ENCODE results near the gene TMEM61.

Gene TMEM61

DNA sequence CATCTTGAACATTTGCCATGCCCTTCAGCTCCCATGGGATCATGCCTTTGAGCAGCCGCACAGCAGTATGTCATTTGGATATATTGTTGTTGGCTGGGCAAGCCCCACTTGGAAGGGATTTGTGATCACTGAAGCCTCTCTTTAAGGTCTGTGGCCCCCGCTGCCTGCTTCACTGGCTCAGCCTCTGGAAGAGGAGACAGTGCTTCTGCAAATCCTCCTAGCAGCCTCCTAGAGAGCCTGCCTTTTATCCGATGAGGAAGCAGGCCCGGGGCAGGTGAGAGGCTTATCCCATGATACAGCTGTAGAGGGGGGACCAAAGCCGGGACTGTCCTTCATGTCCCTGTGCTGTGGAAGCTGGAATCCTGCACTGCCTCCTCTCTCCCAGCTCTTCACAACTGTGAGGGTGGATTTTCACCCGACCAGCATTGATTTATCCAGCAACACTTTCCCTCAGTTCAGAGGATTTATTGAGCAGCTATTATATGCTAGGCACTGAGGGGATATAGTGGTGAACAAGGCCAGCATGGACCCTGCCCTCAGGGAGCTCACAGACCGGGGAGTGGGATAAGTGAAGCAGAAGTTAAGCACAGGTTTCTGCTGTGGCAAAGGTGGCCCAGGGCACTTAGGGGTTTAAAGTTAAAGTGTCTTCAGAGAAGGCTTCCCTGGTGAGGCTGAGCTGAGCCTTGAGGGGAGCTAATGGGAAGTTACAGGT is 3.9 kb downstream of the TMEM61 start:
- no peak for DNase-seq

DNA sequence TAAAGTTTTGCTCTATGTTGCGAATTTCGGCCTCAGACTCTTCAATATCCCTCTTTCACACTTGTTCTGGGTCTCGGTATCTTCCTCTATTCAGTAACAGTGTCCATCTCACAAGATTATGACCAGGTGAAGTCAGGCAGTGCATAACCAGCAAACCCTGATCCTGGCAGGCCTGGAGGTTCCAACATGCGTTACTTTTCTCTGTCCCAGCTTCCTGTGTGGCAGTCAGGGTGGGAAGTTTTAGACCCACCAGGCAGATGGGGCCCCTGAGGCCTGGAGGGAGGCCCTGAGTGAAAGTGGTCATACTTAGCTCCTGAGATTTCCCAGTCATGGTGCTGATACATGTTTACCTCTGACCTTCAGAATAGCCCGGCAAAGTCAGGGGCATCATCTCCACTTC is 5.1 kb downstream of the TMEM61 start:
- no peak for DNase-seq

DNA sequence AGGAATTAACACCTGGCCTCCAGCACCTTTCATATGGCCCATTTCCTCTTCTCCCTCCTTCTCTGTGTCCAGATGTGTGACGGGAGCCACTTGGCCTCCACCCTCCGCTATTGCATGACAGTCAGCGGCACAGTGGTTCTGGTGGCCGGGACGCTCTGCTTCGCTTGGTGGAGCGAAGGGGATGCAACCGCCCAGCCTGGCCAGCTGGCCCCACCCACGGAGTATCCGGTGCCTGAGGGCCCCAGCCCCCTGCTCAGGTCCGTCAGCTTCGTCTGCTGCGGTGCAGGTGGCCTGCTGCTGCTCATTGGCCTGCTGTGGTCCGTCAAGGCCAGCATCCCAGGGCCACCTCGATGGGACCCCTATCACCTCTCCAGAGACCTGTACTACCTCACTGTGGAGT is 5.6 kb downstream of the TMEM61 start:
- no peak for DNase-seq

DNA sequence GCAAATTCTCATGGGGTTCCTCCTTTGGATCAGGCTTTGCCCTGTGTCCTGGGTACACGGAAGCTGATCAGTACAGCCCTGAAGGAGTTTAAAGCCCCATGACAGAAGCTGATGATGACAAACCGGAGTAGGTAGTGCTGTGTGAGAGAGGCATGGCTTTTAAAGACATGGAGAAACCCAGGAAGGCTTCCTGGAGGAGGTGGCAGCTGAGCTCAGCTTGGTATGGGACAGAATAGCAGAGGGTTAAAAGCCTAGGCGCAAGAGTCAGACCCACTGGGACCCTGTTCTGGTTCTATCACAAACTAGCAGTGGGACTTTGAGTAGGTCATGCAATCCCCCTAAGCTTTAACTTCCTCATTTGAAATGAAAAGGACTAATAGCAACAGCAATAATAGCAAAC is 6.1 kb downstream of the TMEM61 start:
- no peak for DNase-seq

DNA sequence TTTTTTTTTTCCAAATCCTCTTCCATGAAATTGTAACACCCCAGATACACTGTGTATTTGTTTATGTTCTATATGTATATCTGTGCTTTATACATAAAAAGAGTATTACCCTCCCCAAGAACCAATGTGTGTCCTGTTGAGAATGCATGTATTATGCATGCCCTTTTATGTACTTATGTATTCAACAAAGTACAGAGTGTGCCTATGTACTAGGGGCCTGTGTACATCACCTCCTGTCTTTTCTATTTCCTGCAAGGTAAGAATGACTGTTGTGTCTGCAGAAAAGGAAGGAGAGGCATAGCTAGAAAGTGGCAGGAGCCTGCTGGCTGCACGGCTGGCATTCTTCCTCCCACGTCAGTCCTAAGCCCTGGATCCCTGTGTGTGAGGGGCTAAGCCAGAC is 7.0 kb downstream of the TMEM61 start:
- DNase-seq = no peak

DNA sequence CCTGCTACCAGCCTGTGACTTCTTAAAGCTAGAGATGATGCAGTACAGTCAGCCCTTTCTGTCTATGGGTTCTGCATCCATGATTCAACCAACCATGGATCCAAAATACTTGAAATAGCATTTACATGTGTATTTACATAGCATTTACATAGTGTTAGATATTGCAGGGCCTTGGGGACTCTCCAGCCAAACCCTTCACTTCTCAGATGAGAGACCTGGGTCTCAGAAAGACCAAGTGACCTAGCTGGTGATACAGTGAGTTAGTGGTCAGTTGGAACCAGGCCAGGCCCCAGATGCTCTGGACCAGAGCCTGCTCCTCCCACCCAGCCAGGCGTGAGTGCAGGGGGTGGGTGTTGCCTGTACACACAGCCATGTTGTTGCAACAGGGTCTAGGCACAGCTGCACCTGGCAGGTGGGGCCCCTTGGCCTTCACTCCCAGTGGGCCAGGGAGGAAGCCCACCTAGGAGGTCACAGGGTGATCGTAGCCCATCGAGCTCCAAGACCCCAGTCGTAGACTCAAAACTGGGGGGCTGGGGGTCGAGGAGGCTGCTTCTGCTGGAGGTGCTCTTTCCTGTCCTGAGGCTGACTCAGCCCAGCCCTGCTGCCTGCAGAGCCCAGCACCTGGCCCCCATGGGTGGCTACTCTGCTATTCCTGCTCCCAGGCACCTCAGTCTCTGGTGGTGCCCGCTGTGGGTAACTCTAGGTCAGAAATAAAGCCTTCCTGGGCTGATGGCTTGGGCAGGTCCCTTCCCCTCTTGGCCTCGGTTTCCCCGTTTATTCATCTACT is 7.7 kb downstream of the TMEM61 start:
- DNase-seq = no peak

DNA sequence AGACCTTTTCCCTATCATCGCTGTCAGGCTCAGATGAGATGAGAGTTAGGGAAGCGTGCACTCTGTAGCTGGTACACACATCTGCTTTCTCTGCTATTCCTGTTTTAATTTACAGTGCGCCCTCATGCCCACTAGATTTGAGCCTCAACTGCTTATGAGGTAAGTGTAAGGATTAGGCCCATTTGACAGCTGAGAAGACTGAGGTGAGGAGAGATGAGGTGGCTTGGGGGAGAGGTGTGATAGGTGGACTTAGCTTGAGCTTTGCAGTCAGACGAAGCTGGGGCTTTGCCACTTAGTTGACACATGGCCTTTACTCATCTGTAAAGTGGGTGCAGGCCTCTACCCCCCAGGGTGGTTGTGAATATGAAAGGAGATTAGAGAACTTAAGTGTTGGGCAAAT is 8.5 kb downstream of the TMEM61 start:
- DNase-seq = no peak

DNA sequence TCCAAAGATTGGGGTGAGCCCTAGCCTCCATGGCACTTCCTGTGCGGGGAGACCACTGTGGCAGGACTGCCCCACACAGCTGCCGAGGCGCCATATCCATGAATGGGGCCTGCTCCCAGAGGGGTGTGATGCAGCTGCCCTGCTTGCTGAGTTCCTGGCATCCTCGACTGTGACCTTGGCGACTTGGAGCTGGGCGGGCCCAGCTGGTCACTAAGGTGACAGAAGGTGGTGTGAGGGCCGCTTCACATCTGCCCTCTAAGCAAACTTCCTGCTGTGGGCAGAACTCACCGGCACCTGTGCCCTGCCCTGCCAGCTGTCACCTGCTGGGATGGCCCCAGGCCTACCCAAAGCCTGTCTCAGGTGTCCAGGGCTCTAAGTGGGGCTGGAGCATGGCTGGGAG is 9.0 kb downstream of the TMEM61 start:
- no peak for DNase-seq

DNA sequence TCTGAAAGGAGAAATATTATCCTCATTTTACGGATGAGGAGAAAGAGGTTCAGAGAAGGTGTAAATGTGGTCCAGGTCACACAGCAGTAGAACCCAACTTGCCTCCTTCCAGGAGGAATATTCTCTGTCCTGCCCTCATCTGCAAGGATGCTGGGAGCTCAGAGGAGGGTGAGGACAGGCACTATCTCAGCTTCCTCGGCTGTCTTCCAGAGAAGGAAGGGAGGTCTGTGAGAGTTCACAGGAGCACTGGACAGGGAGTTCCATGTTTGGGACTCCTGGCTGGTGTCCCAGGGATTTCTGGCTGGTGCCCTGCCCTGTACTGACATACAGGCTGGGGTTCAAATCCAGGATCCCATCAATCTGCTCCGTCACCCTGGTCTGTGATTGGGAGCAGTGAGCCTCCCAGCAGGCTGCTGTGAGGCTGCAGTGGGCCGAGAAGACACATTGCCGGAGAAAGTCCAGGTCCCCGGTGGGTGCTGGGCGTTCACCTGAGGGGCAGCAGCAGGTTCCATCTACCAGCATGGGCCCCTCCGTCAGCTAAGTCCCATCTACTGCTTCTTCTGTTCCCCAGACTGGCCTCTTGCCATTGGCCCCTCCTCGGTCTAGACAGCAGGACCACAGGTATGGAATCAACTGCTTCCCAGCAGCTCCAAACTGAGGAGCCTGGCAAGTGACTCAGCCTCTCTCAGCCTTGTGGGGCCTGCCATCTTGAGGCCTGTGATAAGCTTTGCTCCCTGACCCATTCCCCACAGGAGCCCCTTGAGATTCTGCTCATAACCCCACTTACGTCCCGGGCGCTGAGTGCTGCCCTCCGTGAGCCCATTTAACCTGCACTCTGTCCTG is 9.8 kb downstream of the TMEM61 start:
- no peak for DNase-seq

DNA sequence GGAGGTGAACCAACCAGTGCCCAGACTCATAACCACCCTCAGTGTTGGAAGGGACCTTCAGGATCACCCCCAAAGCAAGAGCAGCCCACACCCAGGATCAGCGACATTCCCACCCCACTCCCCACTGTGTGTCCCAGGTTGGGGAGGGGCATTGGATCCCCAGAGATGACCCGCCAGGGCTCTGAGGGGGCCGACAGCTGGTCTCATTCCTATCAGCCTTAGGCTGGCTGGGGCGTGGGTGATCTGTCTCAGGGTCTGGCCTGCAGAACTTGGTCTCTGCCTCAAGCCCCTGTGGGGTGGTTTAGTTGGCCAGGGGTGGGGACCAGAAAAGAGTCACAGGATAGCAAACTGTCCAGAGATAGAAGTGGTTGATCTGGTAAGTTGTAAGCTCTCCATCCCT is 10.5 kb downstream of the TMEM61 start:
- no peak for DNase-seq

DNA sequence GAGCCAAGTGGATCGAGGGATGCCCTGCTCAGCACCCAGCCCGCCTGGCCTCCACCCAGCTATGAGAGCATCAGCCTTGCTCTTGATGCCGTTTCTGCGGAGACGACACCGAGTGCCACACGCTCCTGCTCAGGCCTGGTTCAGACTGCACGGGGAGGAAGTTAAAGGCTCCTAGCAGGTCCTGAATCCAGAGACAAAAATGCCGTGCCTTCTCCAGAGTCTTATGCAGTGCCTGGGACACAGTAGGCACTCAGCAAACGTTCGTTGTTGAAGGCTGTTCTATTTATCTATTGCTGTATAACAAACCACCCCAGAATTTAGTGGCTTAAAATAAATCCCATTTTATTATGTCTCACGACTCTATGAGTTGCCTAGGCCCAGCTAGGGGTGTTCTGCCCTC is 11.5 kb downstream of the TMEM61 start:
- no peak for DNase-seq

DNA sequence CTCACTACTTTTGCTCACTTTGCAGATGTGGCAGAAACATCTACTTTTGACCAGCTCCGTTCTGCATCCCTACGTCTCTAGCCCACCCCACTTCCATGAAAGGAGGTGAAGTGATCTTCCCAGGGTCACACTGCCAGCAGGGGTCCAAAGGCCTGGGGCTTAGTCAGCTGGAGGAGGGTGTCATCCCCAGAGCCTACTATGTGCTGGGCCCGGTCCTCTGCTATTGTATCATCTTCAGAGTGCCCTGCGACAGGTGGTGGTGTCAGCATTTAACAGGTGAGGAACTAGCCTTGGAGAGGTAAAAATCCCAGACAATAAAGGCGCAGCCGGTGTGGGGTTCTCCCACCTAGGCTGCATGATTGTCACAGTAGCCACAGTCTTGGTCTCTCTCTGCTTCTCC is 12.7 kb downstream of the TMEM61 start:
- DNase-seq = no peak

DNA sequence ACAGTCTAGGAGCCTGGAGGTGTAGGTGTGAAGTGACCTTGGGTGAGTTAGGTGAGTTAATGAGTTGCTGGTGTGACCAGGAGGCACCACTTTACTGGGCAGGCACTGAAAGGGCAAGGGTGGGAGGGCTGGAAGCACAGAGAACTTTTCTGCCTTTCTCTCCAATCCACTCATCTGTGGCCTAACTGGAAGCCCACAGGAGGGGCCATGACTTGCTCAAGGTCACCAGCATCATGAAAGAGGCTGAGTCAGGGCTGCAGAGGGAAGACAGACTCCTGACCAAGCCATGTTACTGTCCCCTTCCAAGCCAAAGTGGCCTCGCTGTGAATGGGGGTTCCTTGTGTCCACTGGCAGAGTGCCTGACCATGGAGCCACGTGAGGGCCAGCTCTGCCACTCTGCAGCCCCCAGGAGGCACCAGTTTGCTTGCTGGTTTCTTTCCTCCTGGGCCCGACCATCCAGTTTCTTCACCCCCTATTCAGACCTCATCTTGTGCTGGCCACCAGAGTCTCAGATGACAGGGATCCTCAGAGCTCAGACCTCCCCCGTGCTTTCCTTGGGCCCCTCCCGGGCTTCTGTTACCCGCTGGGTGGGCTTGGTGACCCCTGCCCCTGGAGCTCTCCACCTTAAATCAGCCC is 14.0 kb downstream of the TMEM61 start:
- no peak for DNase-seq

DNA sequence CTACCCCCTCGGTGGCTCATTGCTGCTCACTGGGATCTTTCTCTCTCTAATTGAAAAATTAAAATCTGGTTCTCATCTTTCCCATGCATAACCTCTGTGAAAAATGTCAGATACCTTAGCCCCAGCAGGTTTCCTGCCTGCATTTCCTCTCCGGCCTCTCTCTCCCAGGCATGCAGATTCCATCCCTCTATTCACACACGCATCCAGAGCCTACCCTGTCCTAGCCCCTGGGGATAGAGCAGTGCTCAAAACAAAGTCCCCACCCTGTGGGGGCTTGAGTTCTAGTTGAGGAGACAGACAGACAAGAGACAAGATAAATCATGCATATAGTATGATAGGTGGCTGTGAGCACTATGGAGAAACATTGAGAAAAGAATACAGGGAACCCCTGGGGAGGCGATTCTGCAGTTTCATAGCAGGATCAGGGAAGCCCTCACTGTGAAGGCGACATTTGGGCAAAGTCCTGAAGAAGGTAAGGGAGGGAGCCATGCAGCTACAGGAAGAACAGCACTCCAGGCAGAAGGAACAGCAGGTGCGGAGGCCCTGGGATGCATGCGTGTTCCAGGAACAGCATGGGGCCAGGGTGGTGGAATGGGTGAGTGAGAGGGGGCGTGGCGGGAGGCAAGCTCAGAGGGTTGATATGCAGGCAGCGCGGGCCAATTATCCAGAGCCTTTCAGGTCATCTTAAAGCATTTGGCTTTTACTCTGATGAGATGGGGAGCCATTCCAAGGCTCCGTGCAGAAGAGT is 14.8 kb downstream of the TMEM61 start:
- DNase-seq = no peak

DNA sequence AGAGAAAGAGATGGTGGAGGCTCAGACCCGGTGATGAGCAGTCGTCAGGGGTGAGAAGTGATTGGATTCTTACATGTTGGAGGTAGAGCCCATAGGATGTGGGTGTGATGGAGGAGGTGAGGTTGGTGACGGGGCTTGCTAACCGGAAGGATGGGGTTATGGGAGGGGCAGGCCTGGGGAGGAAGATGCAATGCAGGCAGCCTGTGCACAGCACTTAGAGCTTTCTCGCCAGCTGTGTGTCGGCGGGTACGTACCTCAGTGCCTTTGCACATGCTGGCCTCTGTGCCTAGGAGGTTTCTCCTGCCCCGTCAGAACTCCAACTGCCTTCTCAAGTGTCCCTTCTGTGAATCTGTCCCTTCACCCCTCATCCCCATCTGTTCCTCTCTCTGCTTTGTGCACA is 15.4 kb downstream of the TMEM61 start:
- no peak for DNase-seq

DNA sequence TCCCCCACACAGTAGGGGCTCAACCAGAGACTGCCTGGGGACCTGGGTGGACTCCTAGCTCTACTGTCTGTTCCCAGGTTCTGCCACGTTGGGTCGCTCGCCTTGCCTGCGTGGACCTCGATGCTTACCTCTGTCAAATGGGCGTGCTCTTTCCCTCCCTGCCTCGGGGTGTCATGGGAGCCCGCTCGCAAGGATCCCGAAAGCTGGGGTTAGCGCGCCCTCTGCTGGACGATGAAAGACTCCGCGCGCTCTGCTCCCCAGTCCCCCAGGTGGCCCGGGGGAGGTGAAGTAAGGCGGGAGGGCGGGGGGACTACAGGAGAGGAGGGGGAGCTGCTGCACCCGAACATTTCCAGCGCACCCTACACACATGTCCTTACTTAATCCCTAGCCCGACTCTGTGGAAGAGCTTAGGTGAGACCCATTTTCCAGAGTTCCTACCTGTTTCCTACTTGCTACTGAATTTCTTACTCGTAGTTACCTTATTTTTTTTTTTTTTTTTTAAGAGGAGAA is 16.0 kb downstream of the TMEM61 start:
- DNase-seq = peak in 44 of 56 donors; percentile 4 to 78 (median 24)

DNA sequence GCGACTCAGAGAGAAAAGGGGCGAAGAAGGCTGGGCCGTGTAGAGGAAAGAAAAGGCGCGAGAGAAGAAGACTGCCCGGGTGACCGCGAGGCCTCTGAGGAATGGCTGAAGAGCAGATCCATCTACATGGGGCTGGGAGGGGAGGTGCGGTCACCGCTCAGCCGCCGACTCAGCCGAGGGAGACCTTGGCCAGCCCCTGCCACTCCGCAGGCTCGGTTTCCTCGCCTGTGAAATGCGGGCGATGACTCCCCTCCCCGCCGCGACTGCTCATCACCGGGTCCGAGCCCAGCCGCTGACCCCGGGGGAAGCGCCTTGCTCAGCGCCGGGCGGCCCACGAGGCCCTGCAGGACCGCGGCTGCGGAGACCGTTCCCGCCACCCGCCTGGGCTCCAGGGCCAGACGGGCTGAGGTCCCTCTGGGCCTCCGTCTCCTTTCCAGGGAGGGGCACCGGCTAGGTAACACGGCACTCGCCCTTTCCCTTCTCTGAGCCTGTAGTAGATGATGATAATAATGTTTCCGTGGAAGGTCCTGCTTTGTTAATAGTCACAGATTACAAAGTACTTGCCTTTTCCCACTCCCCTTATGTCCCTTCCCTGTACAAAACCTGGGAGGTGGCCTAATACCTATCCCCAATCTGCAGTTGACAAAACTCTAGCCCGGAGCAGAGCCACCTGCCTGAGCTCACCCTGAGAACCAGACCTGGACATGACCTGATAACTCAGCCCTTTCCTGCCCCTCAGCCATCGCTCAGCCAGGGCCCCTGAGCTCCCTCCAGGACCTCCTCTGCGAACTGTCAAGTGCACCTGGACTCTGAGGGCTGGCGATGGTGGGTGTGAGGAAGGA is 16.7 kb downstream of the TMEM61 start:
- no peak for DNase-seq

DNA sequence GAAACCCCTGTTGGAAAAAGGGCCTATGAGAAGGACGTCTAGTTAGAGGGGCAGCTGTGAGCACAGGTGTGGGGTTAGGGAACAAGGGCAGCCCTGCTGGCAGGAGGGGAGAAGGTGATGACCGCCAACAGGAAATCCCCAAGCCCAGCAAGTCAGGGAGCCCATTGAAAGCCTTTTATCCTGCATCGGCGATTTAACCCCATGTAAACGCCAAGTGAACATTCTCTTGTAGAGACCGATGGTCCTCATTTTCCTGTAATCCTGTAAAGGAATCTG is 17.2 kb downstream of the TMEM61 start:
- DNase-seq = no peak

DNA sequence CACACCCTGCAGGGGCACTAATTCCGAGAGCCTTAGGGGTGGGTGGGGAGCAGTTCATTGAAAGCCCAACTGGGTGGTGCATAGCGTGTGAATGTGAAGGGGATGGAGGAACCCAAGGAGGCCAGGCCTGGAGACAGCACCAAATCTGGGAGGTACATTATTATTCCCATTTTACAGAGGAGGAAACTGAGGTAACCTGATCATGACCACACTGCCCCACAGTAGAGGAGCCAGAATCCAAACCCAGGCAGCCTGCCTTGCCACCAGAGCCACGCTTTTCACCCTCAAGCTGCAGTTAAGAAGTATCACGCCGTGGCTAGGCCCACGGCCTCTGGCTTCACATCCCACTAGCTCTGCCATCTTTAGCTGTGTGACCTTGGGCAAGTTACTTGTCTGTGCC is 17.7 kb downstream of the TMEM61 start:
- no peak for DNase-seq

DNA sequence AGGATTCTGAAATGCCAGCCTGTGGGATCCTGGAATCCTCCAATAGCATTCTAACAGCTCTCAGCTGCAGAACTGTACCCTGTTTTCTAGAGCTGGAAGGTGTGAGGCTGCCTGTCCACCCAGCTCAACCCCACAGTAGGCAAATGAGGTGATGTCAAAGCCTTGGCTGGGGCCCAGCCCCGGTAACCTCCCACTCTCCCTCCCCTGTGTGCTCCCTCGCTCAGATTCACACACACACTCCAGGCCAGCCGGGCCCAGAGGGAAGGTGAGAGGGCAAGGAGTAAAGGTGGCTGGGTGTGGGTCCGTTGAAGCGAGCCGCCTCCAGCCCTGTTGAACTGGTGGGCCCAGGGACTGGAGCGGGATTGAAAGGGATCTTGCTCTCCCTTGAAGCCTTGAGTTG is 18.2 kb downstream of the TMEM61 start, which contains the start of gene BSND:
TSS of gene BSND (plus strand) at position 257 of the 400 bp plus-strand sequence. CDS start 254 bp downstream, outside the sequence.
- DNase-seq = no peak
